Neuronal stem cell (in vitro differentiated cells): ENCODE data around the gene ELMO1.

Experiments used
- DNase-seq: peaks from one replicate; pipeline ENCODE4 v3.0.0-alpha.2; 2013; ENCODE audit warnings: low spot score
- H2AFZ ChIP-seq: one replicate; pipeline ENCODE4 v1.6.1; 2013; ENCODE audit warnings: mild to moderate bottlenecking, low read length, inconsistent platforms
- H2AK5ac ChIP-seq: 2 replicates; pipeline ENCODE4 v1.6.1; 2013; ENCODE audit warnings: low read depth, mild to moderate bottlenecking, inconsistent platforms, low read length, moderate library complexity, mixed read lengths
- H2BK120ac ChIP-seq: 2 replicates; pipeline ENCODE4 v1.6.1; 2013; ENCODE audit warnings: low read depth, mild to moderate bottlenecking, inconsistent platforms, low read length, moderate library complexity, mixed read lengths
- H2BK12ac ChIP-seq: one replicate; pipeline ENCODE4 v1.6.1; 2013; ENCODE audit warnings: low read length, inconsistent platforms
- H2BK15ac ChIP-seq: 2 replicates; pipeline ENCODE4 v1.6.1; 2013; ENCODE audit warnings: mild to moderate bottlenecking, low read length, inconsistent platforms, mixed read lengths
- H2BK5ac ChIP-seq: one replicate; pipeline ENCODE4 v1.6.1; 2013; ENCODE audit warnings: inconsistent platforms, mild to moderate bottlenecking, low read length, moderate library complexity
- H3K14ac ChIP-seq: one replicate; pipeline ENCODE4 v1.6.1; 2013; ENCODE audit warnings: low read length, inconsistent platforms
- H3K18ac ChIP-seq: 2 replicates; pipeline ENCODE4 v1.6.1; 2013; ENCODE audit warnings: low read length, inconsistent platforms
- H3K23ac ChIP-seq: 2 replicates; pipeline ENCODE4 v1.6.1; 2013; ENCODE audit warnings: low read depth, mild to moderate bottlenecking, mixed read lengths, low read length, inconsistent platforms; ENCODE audit not compliant: poor library complexity
- H3K27ac ChIP-seq: replicated peaks from 3 replicates; pipeline ENCODE4 v1.5.1; 2013; ENCODE audit warnings: low read length, inconsistent platforms
- H3K27me3 ChIP-seq, 3 experiments: 2 replicates each; pipeline ENCODE4 v1.6.1; 2013; ENCODE audit warnings: low read length in 3 of 3, mild to moderate bottlenecking in 2 of 3, inconsistent platforms in 1 of 3, low read depth in 1 of 3, mixed read lengths in 1 of 3, moderate library complexity in 1 of 3; ENCODE audit not compliant: control insufficient read depth in 3 of 3, insufficient read depth in 3 of 3
- H3K36me3 ChIP-seq, 2 donors: replicated peaks in 1 of 2; 2 replicates each; pipeline ENCODE4 v1.6.1; 2013; ENCODE audit warnings: low read length in 2 of 2; ENCODE audit not compliant: control insufficient read depth in 2 of 2, insufficient read depth in 2 of 2
- H3K4ac ChIP-seq: 2 replicates; pipeline ENCODE4 v1.6.1; 2013; ENCODE audit warnings: inconsistent platforms, mild to moderate bottlenecking, low read length, moderate library complexity
- H3K4me1 ChIP-seq, 2 donors: 1 replicate in 1 of 2; 2 replicates in 1 of 2; pipeline ENCODE4 v1.6.1; 2013; ENCODE audit warnings: low read length in 2 of 2, low read depth in 1 of 2; ENCODE audit not compliant: control insufficient read depth in 2 of 2, insufficient read depth in 1 of 2
- H3K4me2 ChIP-seq: one replicate; pipeline ENCODE4 v1.6.1; 2013; ENCODE audit warnings: mild to moderate bottlenecking, low read length, inconsistent platforms; ENCODE audit not compliant: insufficient read depth, poor library complexity, severe bottlenecking
- H3K4me3 ChIP-seq, 2 donors: 2 replicates each; pipeline ENCODE4 v1.5.1; 2013; ENCODE audit warnings: low read length in 2 of 2, mild to moderate bottlenecking in 2 of 2, inconsistent platforms in 1 of 2, moderate library complexity in 1 of 2
- H3K79me1 ChIP-seq: one replicate; pipeline ENCODE4 v1.6.1; 2013; ENCODE audit warnings: low read depth, mild to moderate bottlenecking, inconsistent platforms, low read length, moderate library complexity
- H3K9ac ChIP-seq: one replicate; pipeline ENCODE4 v1.6.1; 2013; ENCODE audit warnings: mild to moderate bottlenecking, low read depth, low read length, inconsistent platforms; ENCODE audit not compliant: poor library complexity
- H3K9me3 ChIP-seq, 2 donors: replicated peaks in 1 of 2; 2 replicates each; pipeline versions ENCODE3 to v1.6.1; 2013; ENCODE audit warnings: low read length in 2 of 2, mild to moderate bottlenecking in 2 of 2, inconsistent platforms in 1 of 2, low read depth in 1 of 2, mixed read lengths in 1 of 2, moderate library complexity in 1 of 2; ENCODE audit not compliant: control insufficient read depth in 2 of 2, insufficient read depth in 1 of 2
- H4K8ac ChIP-seq: one replicate; pipeline ENCODE4 v1.6.1; 2013; ENCODE audit warnings: low read depth, mild to moderate bottlenecking, inconsistent platforms, low read length, moderate library complexity
- H4K91ac ChIP-seq: one replicate; pipeline ENCODE4 v1.6.1; 2013; ENCODE audit warnings: low read length, low read depth, mild to moderate bottlenecking, inconsistent platforms; ENCODE audit not compliant: poor library complexity
- WGBS, 2 donors: extraction: QIAGEN DNeasy Blood & Tissue Kit; methylation state at CpG; one replicate each; pipeline ENCODE4 v1.1.7; 2013; ENCODE audit warnings: missing lambda C conversion rate in 2 of 2, mixed read lengths in 1 of 2; ENCODE audit not compliant: insufficient read length in 2 of 2, insufficient replicate concordance in 1 of 2; ENCODE audit errors: extremely low coverage in 2 of 2; 5-methylcytosine and 5-hydroxymethylcytosine counted together

Gene ELMO1

GRCh38 chr7:36967387-36967786, 481.3 kb downstream of the ELMO1 start:
- Histone ChIP-seq H2AFZ (no peak overlapping the region), H3K79me1 (no peaks in the 10 kb centered on the region), H2BK5ac (no peak overlapping the region), H3K23ac (no peak overlapping the region), H2AK5ac (no peak overlapping the region), H4K91ac (no peak overlapping the region), H3K36me3 (no peaks in the 10 kb centered on the region), H2BK15ac (no peak overlapping the region), H2BK120ac (no peak overlapping the region), H3K27ac (no peak overlapping the region), H2BK12ac (no peak overlapping the region), H3K4me2 (no peak overlapping the region), H4K8ac (no peak overlapping the region), H3K4ac (no peak overlapping the region), H3K14ac (no peak overlapping the region), H3K9me3 (no peaks in the 10 kb centered on the region), H3K27me3 (no peaks in the 10 kb centered on the region), H3K9ac (no peak overlapping the region), H3K18ac (no peak overlapping the region), H3K4me3 (no peak overlapping the region), H3K4me1 (peaks cover under 1 to 8% of the 10 kb centered on the region in 2 donors)
- peak; percentile 65 for DNase-seq
- WGBS, 2 donors: no CpG with 5 or more reads among the region's 4 CpGs

- Histone ChIP-seq H3K23ac (no peak overlapping the region), H2AFZ (no peak overlapping the region), H3K27ac (no peak overlapping the region), H3K14ac (no peak overlapping the region), H3K36me3 (no peaks in the 10 kb centered on the region), H3K4me1 (peaks cover 6 to 8% of the 10 kb centered on the region in 2 donors), H3K79me1 (no peaks in the 10 kb centered on the region), H2BK5ac (no peak overlapping the region), H2AK5ac (no peak overlapping the region), H3K4me3 (no peak overlapping the region), H3K18ac (no peak overlapping the region), H4K8ac (no peak overlapping the region), H2BK15ac (no peak overlapping the region), H4K91ac (no peak overlapping the region), H2BK120ac (no peak overlapping the region), H3K27me3 (no peaks in the 10 kb centered on the region), H2BK12ac (no peak overlapping the region), H3K4ac (no peak overlapping the region), H3K4me2 (no peak overlapping the region), H3K9ac (no peak overlapping the region), H3K9me3 (no peaks in the 10 kb centered on the region)
- DNase-seq: no peak
- no CpG with 5 or more reads among the region's 3 CpGs for WGBS, 2 donors
Measured at GRCh38 chr7:36966636-36967035, 482.0 kb downstream of the ELMO1 start.

- no peak overlapping the region for H2BK15ac ChIP-seq
Measured at GRCh38 chr7:36966039-36966438, 482.6 kb downstream of the ELMO1 start.

GRCh38 chr7:36965625-36966024, 483.0 kb downstream of the ELMO1 start:
- Histone ChIP-seq H2AK5ac (no peak overlapping the region), H3K27ac (no peak overlapping the region), H2BK15ac (no peak overlapping the region), H3K23ac (no peak overlapping the region), H3K27me3 (no peaks in the 10 kb centered on the region), H3K4ac (no peak overlapping the region), H3K4me1 (peaks cover 9 to 17% of the 10 kb centered on the region in 2 donors), H3K9ac (no peak overlapping the region), H2BK12ac (no peak overlapping the region), H3K4me3 (no peak overlapping the region), H3K9me3 (no peaks in the 10 kb centered on the region), H3K36me3 (no peaks in the 10 kb centered on the region), H3K79me1 (no peaks in the 10 kb centered on the region), H3K14ac (no peak overlapping the region), H2AFZ (no peak overlapping the region), H3K18ac (no peak overlapping the region), H3K4me2 (no peak overlapping the region), H2BK120ac (no peak overlapping the region), H4K91ac (no peak overlapping the region), H4K8ac (no peak overlapping the region), H2BK5ac (no peak overlapping the region)
- WGBS, 2 donors: no CpG with 5 or more reads among the region's 1 CpG
- no peak for DNase-seq

More at GRCh38 chr7:36966039-36966438, 482.6 kb downstream of the ELMO1 start:
- Histone ChIP-seq H2BK5ac (no peak overlapping the region), H2BK120ac (no peak overlapping the region), H3K27me3 (no peaks in the 10 kb centered on the region), H2AK5ac (no peak overlapping the region), H2AFZ (no peak overlapping the region), H3K4me2 (no peak overlapping the region), H4K8ac (no peak overlapping the region), H3K14ac (no peak overlapping the region), H3K9ac (no peak overlapping the region), H3K27ac (no peak overlapping the region), H3K9me3 (no peaks in the 10 kb centered on the region), H3K18ac (no peak overlapping the region), H3K36me3 (no peaks in the 10 kb centered on the region), H3K4ac (no peak overlapping the region), H2BK12ac (no peak overlapping the region), H3K23ac (no peak overlapping the region), H3K4me1 (peaks cover 7 to 13% of the 10 kb centered on the region in 2 donors), H4K91ac (no peak overlapping the region), H3K79me1 (no peaks in the 10 kb centered on the region), H3K4me3 (no peak overlapping the region)
- WGBS, 2 donors: no CpG with 5 or more reads among the region's 3 CpGs
- no peak for DNase-seq
